Mononuclear cell (primary cell): ENCODE results near the gene SPTSSB. TPM values are rescaled to one million over a fixed set of nuclear protein-coding genes. Genes with fewer than 3 reads are reported as not detected.

Experiments
- H3K27me3 ChIP-seq: 2 replicates; pipeline ENCODE4 v1.6.0; 2011; ENCODE audit warnings: low read length, control low read depth; ENCODE audit not compliant: insufficient read depth
- H3K4me1 ChIP-seq: 2 replicates; pipeline ENCODE4 v1.5.1; 2011; ENCODE audit warnings: mild to moderate bottlenecking, low read length, control low read depth; ENCODE audit not compliant: insufficient read depth
- H3K4me3 ChIP-seq: 2 replicates; pipeline ENCODE4 v1.5.1; 2011; ENCODE audit warnings: mild to moderate bottlenecking, low read length, moderate library complexity
- H3K9me3 ChIP-seq: 2 replicates; pipeline ENCODE4 v1.5.1; 2011; ENCODE audit warnings: low read depth, mild to moderate bottlenecking, control low read depth, low read length
- total RNA-seq: library from RNA; depleted of rRNA; stranded (reverse); fragments of >200 nt; gene quantifications from one replicate; pipeline ENCODE4 v1.2.3, GENCODE V29; 2012

The SPTSSB gene
- total RNA-seq, 1 donor = 0.31 TPM

DNA sequence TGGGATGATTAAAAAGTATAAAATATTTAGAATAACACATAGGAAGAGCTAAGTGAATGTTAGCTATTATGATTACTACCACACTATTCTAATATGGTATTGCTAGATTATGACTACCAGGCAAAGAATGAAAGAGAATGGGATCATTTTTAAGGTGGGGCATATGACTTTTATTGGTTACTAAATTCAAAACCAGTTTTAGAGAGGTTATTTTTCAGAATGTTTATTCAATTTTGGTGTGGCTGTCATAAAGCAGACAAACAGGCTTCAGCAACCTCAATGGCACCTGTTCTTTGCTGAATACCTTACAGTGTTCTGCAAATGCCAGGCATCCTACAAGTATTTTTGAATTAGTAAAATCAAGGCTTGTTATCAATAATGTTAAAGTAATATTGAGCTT is 12.8 kb downstream of the SPTSSB start:
- H3K9me3 ChIP-seq = no peaks in the 10 kb centered on the region
- H3K4me3 ChIP-seq = no peak overlapping the region
- H3K4me1 ChIP-seq = no peaks in the 10 kb centered on the region
- peaks cover 4% of the 10 kb centered on the region for H3K27me3 ChIP-seq

DNA sequence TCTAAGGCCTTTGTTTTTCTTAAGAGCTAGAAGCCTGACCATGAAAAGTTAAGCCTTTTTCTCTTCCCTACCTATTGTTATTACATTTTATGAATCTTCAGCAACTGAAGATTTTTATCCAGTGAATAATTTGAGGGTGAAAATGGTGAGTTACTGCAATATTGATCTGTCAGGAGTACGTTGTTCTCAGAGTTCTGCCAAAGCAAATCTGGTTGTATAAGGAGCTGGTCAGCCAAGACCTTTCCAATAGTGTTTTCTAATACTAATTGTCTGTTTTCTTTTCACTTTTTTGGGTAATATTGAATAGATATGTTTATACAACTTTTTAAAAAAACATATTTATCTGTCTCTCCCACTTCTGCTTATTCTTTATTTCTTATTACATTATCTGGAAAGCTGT is 15.0 kb downstream of the SPTSSB start:
- Histone ChIP-seq H3K4me1 (no peaks in the 10 kb centered on the region), H3K27me3 (peaks cover 11% of the 10 kb centered on the region), H3K4me3 (no peak overlapping the region), H3K9me3 (no peaks in the 10 kb centered on the region)

- Histone ChIP-seq H3K27me3 (peaks cover 12% of the 10 kb centered on the region), H3K4me3 (no peak overlapping the region), H3K9me3 (no peaks in the 10 kb centered on the region), H3K4me1 (no peaks in the 10 kb centered on the region)
Measured at GRCh38 chr3:161355508-161355907, 15.8 kb downstream of the SPTSSB start.

DNA sequence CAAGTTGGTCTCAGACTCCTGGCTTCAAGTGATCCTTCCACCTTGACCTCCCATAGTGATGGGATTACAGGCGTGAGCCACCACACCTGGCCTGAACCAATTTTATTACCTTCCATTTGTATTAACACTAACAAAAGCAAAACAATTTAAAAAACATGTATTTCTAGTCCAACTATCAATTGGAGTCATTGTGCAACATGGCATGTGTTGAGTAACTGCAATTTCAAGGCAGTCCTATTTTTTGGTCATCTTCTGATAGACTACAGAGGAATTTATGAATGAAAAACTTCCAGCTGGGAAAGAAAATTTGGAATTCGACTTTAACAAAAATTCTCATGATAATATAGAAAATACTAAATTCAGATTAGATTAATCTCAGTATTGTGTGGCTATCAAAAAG is 16.8 kb downstream of the SPTSSB start:
- peaks cover 12% of the 10 kb centered on the region for H3K27me3 ChIP-seq
- no peaks in the 10 kb centered on the region for H3K9me3 ChIP-seq
- no peak overlapping the region for H3K4me3 ChIP-seq
- H3K4me1 ChIP-seq = no peaks in the 10 kb centered on the region

- Histone ChIP-seq H3K4me3 (no peak overlapping the region), H3K4me1 (no peaks in the 10 kb centered on the region), H3K27me3 (peaks cover 12% of the 10 kb centered on the region), H3K9me3 (no peaks in the 10 kb centered on the region)
Measured at GRCh38 chr3:161351330-161351729, 20.0 kb downstream of the SPTSSB start.

GRCh38 chr3:161350916-161351315 is 20.4 kb downstream of the SPTSSB start:
- no peak overlapping the region for H3K4me3 ChIP-seq
- H3K9me3 ChIP-seq = no peaks in the 10 kb centered on the region
- no peaks in the 10 kb centered on the region for H3K4me1 ChIP-seq
- peaks cover 12% of the 10 kb centered on the region for H3K27me3 ChIP-seq

- Histone ChIP-seq H3K4me3 (no peak overlapping the region), H3K4me1 (no peaks in the 10 kb centered on the region), H3K9me3 (no peaks in the 10 kb centered on the region), H3K27me3 (peaks cover 11% of the 10 kb centered on the region)
Measured at GRCh38 chr3:161349529-161350312, 21.6 kb downstream of the SPTSSB start.

DNA sequence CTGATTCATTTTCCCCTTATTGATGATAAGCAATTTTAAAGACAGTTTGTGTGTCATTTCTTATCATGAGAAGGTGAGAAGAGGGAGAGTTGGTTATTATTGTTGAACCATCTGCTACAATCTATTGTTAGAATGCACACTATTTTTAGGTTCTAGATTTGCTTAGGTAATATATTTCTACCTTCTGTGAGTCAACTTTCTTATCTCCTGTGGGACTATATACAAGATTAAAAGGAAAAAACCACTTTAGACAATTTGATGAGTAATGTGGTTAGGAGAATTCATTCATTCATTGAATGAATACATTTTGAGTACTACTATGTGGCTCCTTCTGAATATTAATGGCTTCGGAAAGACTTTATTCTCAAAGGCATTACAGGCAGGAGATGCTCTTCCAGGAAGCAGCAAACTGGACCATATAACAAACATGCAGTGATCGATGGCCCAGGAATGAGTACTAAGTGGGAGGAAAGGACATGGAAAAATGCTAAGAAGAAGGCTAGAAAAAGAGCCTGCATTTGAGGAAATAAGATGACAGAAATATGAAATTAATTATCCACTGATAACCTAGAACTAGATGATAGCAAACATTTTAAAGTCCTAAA is 22.4 kb downstream of the SPTSSB start:
- Histone ChIP-seq H3K4me3 (no peak overlapping the region), H3K27me3 (peaks cover 11% of the 10 kb centered on the region), H3K9me3 (no peaks in the 10 kb centered on the region), H3K4me1 (no peaks in the 10 kb centered on the region)

- H3K4me1 ChIP-seq = no peaks in the 10 kb centered on the region
- H3K4me3 ChIP-seq = no peak overlapping the region
- peaks cover 14% of the 10 kb centered on the region for H3K27me3 ChIP-seq
- no peaks in the 10 kb centered on the region for H3K9me3 ChIP-seq
Measured at GRCh38 chr3:161347726-161348125, 23.6 kb downstream of the SPTSSB start.

DNA sequence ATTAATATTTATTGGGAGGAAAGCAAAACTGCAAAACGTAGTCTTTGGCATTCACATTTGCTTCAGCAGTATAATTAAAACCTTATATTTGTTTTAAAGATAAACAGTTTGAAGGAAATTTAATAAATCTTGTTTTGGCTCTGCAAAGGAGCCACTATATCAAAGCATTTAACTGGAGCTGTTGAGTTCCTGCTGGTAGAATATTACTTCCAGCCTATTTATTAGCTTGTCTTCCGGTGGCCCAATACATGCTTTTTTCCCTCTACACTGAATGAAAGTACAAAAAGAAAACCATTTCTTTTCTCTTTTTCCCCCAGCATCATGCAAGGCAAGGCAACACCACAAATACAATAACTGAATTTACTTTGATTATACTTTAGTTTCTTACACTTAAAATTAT is 26.3 kb downstream of the SPTSSB start:
- H3K27me3 ChIP-seq = peaks cover 6% of the 10 kb centered on the region
- H3K9me3 ChIP-seq = no peaks in the 10 kb centered on the region
- H3K4me3 ChIP-seq = no peak overlapping the region
- no peaks in the 10 kb centered on the region for H3K4me1 ChIP-seq

- H3K27me3 ChIP-seq = peaks cover 6% of the 10 kb centered on the region
- H3K9me3 ChIP-seq = no peaks in the 10 kb centered on the region
- no peak overlapping the region for H3K4me3 ChIP-seq
- H3K4me1 ChIP-seq = no peaks in the 10 kb centered on the region
Measured at GRCh38 chr3:161343986-161344385, 27.3 kb downstream of the SPTSSB start.

- Histone ChIP-seq H3K9me3 (no peaks in the 10 kb centered on the region), H3K4me1 (no peaks in the 10 kb centered on the region), H3K27me3 (peaks cover 6% of the 10 kb centered on the region), H3K4me3 (no peak overlapping the region)
Measured at GRCh38 chr3:161343540-161343939, 27.8 kb downstream of the SPTSSB start.

GRCh38 chr3:161342629-161343028 is 28.7 kb downstream of the SPTSSB start:
- no peak overlapping the region for H3K4me3 ChIP-seq
- H3K27me3 ChIP-seq = peaks cover 6% of the 10 kb centered on the region
- H3K9me3 ChIP-seq = no peaks in the 10 kb centered on the region
- H3K4me1 ChIP-seq = no peaks in the 10 kb centered on the region

GRCh38 chr3:161339517-161340500 is 31.5 kb downstream of the SPTSSB start:
- Histone ChIP-seq H3K9me3 (no peaks in the 10 kb centered on the region), H3K4me3 (no peak overlapping the region), H3K27me3 (peaks cover 3% of the 10 kb centered on the region), H3K4me1 (no peaks in the 10 kb centered on the region)

- Histone ChIP-seq H3K4me3 (no peak overlapping the region), H3K27me3 (no peaks in the 10 kb centered on the region), H3K9me3 (no peaks in the 10 kb centered on the region), H3K4me1 (peaks cover 9% of the 10 kb centered on the region)
Measured at GRCh38 chr3:161337311-161337710, 34.0 kb downstream of the SPTSSB start.
